Endodermal cell (in vitro differentiated cells): ENCODE results near the gene ACAD10. TPM values are rescaled to one million over a fixed set of nuclear protein-coding genes. Genes with fewer than 3 reads are reported as not detected.
"Not testable (repeated sequence)": the region's sequence is repeated elsewhere in the genome, so short reads cannot be mapped to it uniquely, and the experiment has no call there.

Experiments
- DNase-seq: peaks from one replicate; pipeline ENCODE4 v3.0.0-alpha.2; 2017
- H3K27ac ChIP-seq: 2 replicates; pipeline ENCODE4 v1.5.1; 2013; ENCODE audit warnings: mild to moderate bottlenecking, low read depth, low read length, moderate library complexity
- H3K27me3 ChIP-seq: 2 replicates; pipeline ENCODE4 v1.6.1; 2013; ENCODE audit warnings: mild to moderate bottlenecking, low read length, moderate library complexity; ENCODE audit not compliant: insufficient read depth, control insufficient read depth, poor library complexity, severe bottlenecking
- H3K36me3 ChIP-seq: 2 replicates; pipeline ENCODE4 v1.7.0; 2013; ENCODE audit warnings: mild to moderate bottlenecking, low read length, moderate library complexity; ENCODE audit not compliant: control insufficient read depth, insufficient read depth
- H3K4me1 ChIP-seq: one replicate; pipeline ENCODE4 v1.7.0; 2013; ENCODE audit warnings: low read length; ENCODE audit not compliant: control insufficient read depth, insufficient read depth
- H3K4me3 ChIP-seq: 2 replicates; pipeline ENCODE4 v1.5.1; 2013; ENCODE audit warnings: mild to moderate bottlenecking, low read length, moderate library complexity
- H3K9ac ChIP-seq: 2 replicates; pipeline ENCODE4 v1.6.1; 2013; ENCODE audit warnings: mild to moderate bottlenecking, low read length, moderate library complexity; ENCODE audit not compliant: poor library complexity, severe bottlenecking; ENCODE audit errors: extremely low read depth
- H3K9me3 ChIP-seq: 2 replicates; pipeline ENCODE4 v1.6.1; 2013; ENCODE audit warnings: mild to moderate bottlenecking, low read length, moderate library complexity; ENCODE audit not compliant: control insufficient read depth
- H3K27ac Mint-ChIP-seq: 2 replicates; pipeline ENCODE4 v1.8.0; 2020; ENCODE audit warnings: mixed read lengths
- H3K27me3 Mint-ChIP-seq: 2 replicates; pipeline ENCODE4 v1.8.0; 2021; ENCODE audit warnings: mild to moderate bottlenecking, mixed read lengths; ENCODE audit not compliant: insufficient read depth
- H3K36me3 Mint-ChIP-seq: 2 replicates; pipeline ENCODE4 v1.8.0; 2020; ENCODE audit warnings: low read depth, mixed read lengths
- H3K4me1 Mint-ChIP-seq: 2 replicates; pipeline ENCODE4 v1.8.0; 2020; ENCODE audit warnings: mixed read lengths
- H3K4me3 Mint-ChIP-seq: 2 replicates; pipeline ENCODE4 v1.8.0; 2020; ENCODE audit warnings: mild to moderate bottlenecking, moderate library complexity, mixed read lengths
- H3K9me3 Mint-ChIP-seq: 2 replicates; pipeline ENCODE4 v1.8.0; 2020; ENCODE audit warnings: mild to moderate bottlenecking, mixed read lengths
- CTCF ChIP-seq: fragments of 200-600 bp; sonication (generic); conservative IDR thresholded peaks from 2 replicates; pipeline ENCODE4 v1.5.0; 2021; ENCODE audit warnings: antibody characterized with exemption, mild to moderate bottlenecking
- WGBS, 2 experiments: methylation state at CpG; one replicate each; pipeline versions ENCODE4 v1.1.5 to v1.1.7; 2013; ENCODE audit warnings: missing lambda C conversion rate in 2 of 2, mixed read lengths in 1 of 2; ENCODE audit not compliant: insufficient coverage in 1 of 2, insufficient read length in 1 of 2; 5-methylcytosine and 5-hydroxymethylcytosine counted together
- total RNA-seq, 2 donors: library from RNA; stranded (reverse); fragmentation: NEBNext Ultra II Directional in 1 of 2; extraction: Animal tissue kit (Norgen Biotek cat#: 25700) in 1 of 2; gene quantifications; 2 replicates in 1 of 2; 3 replicates in 1 of 2; pipeline ENCODE4 v1.2.1, GENCODE V29; 2021

Gene ACAD10
- total RNA-seq, 2 donors from 2014 or later = 43.7 to 47.0 TPM

DNA sequence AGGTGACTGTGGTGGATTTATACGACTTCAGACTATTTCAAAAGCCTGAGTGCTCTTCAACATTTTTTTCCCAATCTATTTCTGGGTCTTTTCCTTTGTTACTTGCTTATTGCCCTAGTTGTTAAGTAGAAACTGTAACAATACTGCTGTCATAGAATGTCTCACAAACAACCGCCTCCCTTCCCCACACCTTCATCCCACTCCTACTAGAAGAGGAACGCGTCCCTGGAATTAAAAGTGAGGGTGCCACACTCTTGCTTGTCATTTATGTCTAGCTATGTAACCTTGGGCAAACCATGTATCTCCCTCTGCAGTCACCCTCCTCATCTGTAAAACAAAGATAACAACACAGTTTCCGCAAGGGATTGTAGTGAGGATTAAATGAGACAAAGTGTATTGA is 8.7 kb upstream of the ACAD10 start:
- no peak overlapping the region for H3K9ac ChIP-seq
- no peak for DNase-seq
- Mint-ChIP-seq H3K4me3 (no peak overlapping the region), H3K36me3 (peaks cover 52% of the 10 kb centered on the region), H3K27ac (peak overlapping the region; percentile 31), H3K9me3 (no peaks in the 10 kb centered on the region), H3K27me3 (no peaks in the 10 kb centered on the region), H3K4me1 (no peaks in the 10 kb centered on the region)
- no peaks in the 10 kb centered on the region for H3K9me3 ChIP-seq
- H3K4me1 ChIP-seq = no peaks in the 10 kb centered on the region
- WGBS, 2 experiments = 99 to 100% methylated on average over 3 to 5 of the region's 5 CpGs
- TF ChIP-seq CTCF = no peak
- H3K27me3 ChIP-seq = no peaks in the 10 kb centered on the region
- H3K27ac ChIP-seq = no peak overlapping the region
- peaks cover 86% of the 10 kb centered on the region for H3K36me3 ChIP-seq
- no peak overlapping the region for H3K4me3 ChIP-seq

DNA sequence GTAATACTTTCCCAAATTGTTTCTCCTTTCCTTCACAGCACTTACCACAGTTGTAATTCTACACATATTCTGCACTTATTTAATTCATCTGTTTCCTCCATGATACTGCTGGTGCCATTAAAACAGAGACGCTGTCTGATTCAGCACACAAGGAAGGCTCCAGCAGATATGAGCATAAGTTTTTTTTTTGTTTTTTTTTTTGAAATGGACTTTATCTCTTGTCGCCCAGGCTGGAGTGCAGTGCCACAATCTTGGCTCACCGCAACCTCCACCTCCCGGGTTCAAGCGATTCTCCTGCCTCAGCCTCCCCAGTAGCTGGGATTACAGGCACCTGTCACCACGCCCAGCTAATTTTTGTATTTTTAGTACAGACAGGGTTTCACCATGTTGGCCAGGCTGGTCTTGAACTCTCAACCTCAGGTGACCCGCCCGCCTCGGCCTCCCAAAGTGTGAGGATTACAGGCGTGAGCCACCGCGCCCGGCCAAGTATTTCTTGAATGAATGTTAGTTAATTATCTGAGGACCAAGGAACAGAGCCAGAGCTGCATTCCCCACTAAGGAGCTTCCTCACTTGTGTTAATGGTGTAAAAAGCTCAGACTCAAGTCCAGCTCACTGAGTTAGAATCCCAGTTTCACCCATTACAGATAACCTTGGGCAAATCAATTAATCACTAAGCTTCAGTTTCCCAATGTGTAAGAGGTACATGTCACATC is 1.2 kb upstream of the ACAD10 start:
- not testable (repeated sequence) for H3K27ac ChIP-seq, H3K27me3 ChIP-seq, H3K9me3 Mint-ChIP-seq, H3K27me3 Mint-ChIP-seq, H3K4me1 ChIP-seq, H3K9me3 ChIP-seq, DNase-seq
- Histone ChIP-seq H3K36me3 (peaks cover 39% of the 10 kb centered on the region), H3K9ac (peak overlapping the region; percentile 89), H3K4me3 (peak overlapping the region; percentile 96)
- peak overlapping the region; percentile 90 for H3K4me3 Mint-ChIP-seq
- 92 to 93% methylated on average over 7 to 13 of the region's 13 CpGs for WGBS, 2 experiments
- H3K27ac Mint-ChIP-seq = peak overlapping the region; percentile 97
- peaks cover 39% of the 10 kb centered on the region for H3K36me3 Mint-ChIP-seq
- H3K4me1 Mint-ChIP-seq = peaks cover 12% of the 10 kb centered on the region

DNA sequence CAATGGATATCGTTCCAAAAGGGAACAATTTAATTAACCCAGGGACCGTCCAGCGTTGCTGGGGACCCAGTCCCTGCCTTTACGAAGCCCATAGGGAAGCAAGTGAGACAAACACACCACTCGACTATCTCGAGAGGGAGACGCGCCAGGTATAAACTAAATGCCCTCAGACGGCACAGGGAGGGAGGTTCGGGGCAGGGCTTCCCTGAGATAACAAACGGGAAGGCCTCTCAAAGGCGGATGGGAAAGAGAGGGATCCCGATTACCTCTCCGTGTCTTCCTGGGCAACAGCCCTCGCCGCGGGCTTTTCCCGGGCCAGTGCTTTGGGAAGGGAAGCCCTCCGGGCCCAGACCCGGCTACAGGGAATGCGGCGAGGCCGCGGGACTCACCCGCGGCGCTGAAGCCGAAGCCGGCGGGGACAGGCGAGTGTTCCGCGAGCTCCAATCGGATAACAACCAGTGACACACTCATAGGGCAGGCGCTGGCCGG is 487 bp upstream of the ACAD10 start:
- TF ChIP-seq CTCF = no peak
- 1% methylated on average over 20 to 36 of the region's 36 CpGs for WGBS, 2 experiments
- Histone ChIP-seq H3K36me3 (peaks cover 37% of the 10 kb centered on the region), H3K9ac (peak overlapping the region; percentile 89), H3K4me3 (peak overlapping the region; percentile 96), H3K9me3 (no peaks in the 10 kb centered on the region), H3K4me1 (no peaks in the 10 kb centered on the region), H3K27me3 (no peaks in the 10 kb centered on the region), H3K27ac (peak overlapping the region; percentile 47)
- Mint-ChIP-seq H3K4me3 (peak overlapping the region; percentile 90), H3K4me1 (peaks cover 12% of the 10 kb centered on the region), H3K36me3 (peaks cover 37% of the 10 kb centered on the region), H3K27me3 (no peaks in the 10 kb centered on the region), H3K9me3 (no peaks in the 10 kb centered on the region), H3K27ac (peak overlapping the region; percentile 97)
- DNase-seq = no peak
